Astrocyte (in vitro differentiated cells and primary cell): ENCODE data around the gene CELA3B. TPM values are rescaled to one million over a fixed set of nuclear protein-coding genes. Genes with fewer than 3 reads are reported as not detected.

Experiments used
- DNase-seq: peaks from one replicate; pipeline ENCODE4 v3.0.0-alpha.2; 2010; ENCODE audit warnings: low read depth
- FAIRE-seq: peaks from 2 replicates; lab custom pipeline; 2011; peaks lifted over from hg19 to GRCh38; lab: Jason Lieb, UNC
- H2AFZ ChIP-seq: 2 replicates; pipeline ENCODE4 v1.6.0; 2012; ENCODE audit warnings: low read depth, low read length, inconsistent platforms
- H3K27ac ChIP-seq: 2 replicates; pipeline ENCODE4 v1.5.1; 2011; ENCODE audit warnings: low read depth, low read length, inconsistent platforms
- H3K27me3 ChIP-seq: 2 replicates; pipeline ENCODE4 v1.6.0; 2011; ENCODE audit warnings: low read length, inconsistent platforms; ENCODE audit not compliant: insufficient read depth
- H3K36me3 ChIP-seq: 2 replicates; pipeline ENCODE4 v1.5.1; 2011; ENCODE audit warnings: low read length, inconsistent platforms; ENCODE audit not compliant: insufficient read depth
- H3K4me1 ChIP-seq: 2 replicates; pipeline ENCODE4 v1.5.1; 2011; ENCODE audit warnings: low read length, inconsistent platforms; ENCODE audit not compliant: insufficient read depth
- H3K4me2 ChIP-seq: 2 replicates; pipeline ENCODE4 v1.6.0; 2012; ENCODE audit warnings: low read length, inconsistent platforms
- H3K4me3 ChIP-seq: 2 replicates; pipeline ENCODE4 v1.5.1; 2011; ENCODE audit warnings: low read depth, mild to moderate bottlenecking, low read length, inconsistent platforms; ENCODE audit not compliant: insufficient read depth
- H3K79me2 ChIP-seq: 2 replicates; pipeline ENCODE4 v1.6.0; 2012; ENCODE audit warnings: mild to moderate bottlenecking, low read length, inconsistent platforms; ENCODE audit not compliant: insufficient read depth
- H3K9ac ChIP-seq: 2 replicates; pipeline ENCODE4 v1.6.0; 2012; ENCODE audit warnings: mild to moderate bottlenecking, low read length, inconsistent platforms
- H3K9me3 ChIP-seq: 2 replicates; pipeline ENCODE4 v1.5.1; 2012; ENCODE audit warnings: low read depth, mild to moderate bottlenecking, low read length, inconsistent platforms; ENCODE audit not compliant: insufficient read depth
- H4K20me1 ChIP-seq: 2 replicates; pipeline ENCODE4 v1.6.0; 2012; ENCODE audit warnings: low read length, inconsistent platforms; ENCODE audit not compliant: insufficient read depth
- H3K27ac Mint-ChIP-seq: one replicate; pipeline ENCODE4 v1.8.0; 2021; ENCODE audit warnings: mild to moderate bottlenecking, mixed read lengths; ENCODE audit not compliant: unreplicated experiment
- H3K27me3 Mint-ChIP-seq: one replicate; pipeline ENCODE4 v1.8.0; 2021; ENCODE audit warnings: low read depth, mixed read lengths; ENCODE audit not compliant: unreplicated experiment
- H3K36me3 Mint-ChIP-seq: one replicate; pipeline ENCODE4 v1.8.0; 2021; ENCODE audit warnings: low read depth, mixed read lengths; ENCODE audit not compliant: unreplicated experiment
- H3K4me1 Mint-ChIP-seq: one replicate; pipeline ENCODE4 v1.8.0; 2021; ENCODE audit warnings: low read depth, mixed read lengths; ENCODE audit not compliant: unreplicated experiment
- H3K4me3 Mint-ChIP-seq: one replicate; pipeline ENCODE4 v1.8.0; 2021; ENCODE audit warnings: mild to moderate bottlenecking, moderate library complexity, mixed read lengths; ENCODE audit not compliant: unreplicated experiment
- H3K9me3 Mint-ChIP-seq: one replicate; pipeline ENCODE4 v1.8.0; 2021; ENCODE audit warnings: mild to moderate bottlenecking, mixed read lengths; ENCODE audit not compliant: unreplicated experiment
- CTCF ChIP-seq: IDR thresholded peaks from 2 replicates; pipeline ENCODE4 v1.5.1; 2011; ENCODE audit warnings: low read depth, mild to moderate bottlenecking, inconsistent platforms, low read length, moderate library complexity; ENCODE audit not compliant: insufficient read depth
- EZH2 ChIP-seq: IDR thresholded peaks from 2 replicates; pipeline ENCODE4 v1.6.1; 2012; ENCODE audit warnings: mild to moderate bottlenecking, low read length, inconsistent platforms; ENCODE audit not compliant: insufficient read depth
- total RNA-seq: library from RNA; stranded (reverse); gene quantifications from 2 replicates; pipeline ENCODE4 v1.2.1, GENCODE V29; 2021

Gene CELA3B
- total RNA-seq, 1 donor from 2014 or later = not detected

GRCh38 chr1:21955501-21956281 lies 21.1 kb upstream of the CELA3B start:
- H3K36me3 ChIP-seq = no peaks in the 10 kb centered on the region
- H3K9me3 ChIP-seq = no peaks in the 10 kb centered on the region
- H3K4me1 Mint-ChIP-seq = peaks cover 10% of the 10 kb centered on the region
- H3K27me3 ChIP-seq = no peaks in the 10 kb centered on the region
- DNase-seq (no peak), FAIRE-seq (no peak)
- no peak overlapping the region for H3K9ac ChIP-seq
- no peak for TF ChIP-seq CTCF
- no peaks in the 10 kb centered on the region for H3K9me3 Mint-ChIP-seq
- H3K4me2 ChIP-seq = no peak overlapping the region
- H3K36me3 Mint-ChIP-seq = no peaks in the 10 kb centered on the region
- H4K20me1 ChIP-seq = no peaks in the 10 kb centered on the region
- no peak overlapping the region for H3K4me3 ChIP-seq
- H3K79me2 ChIP-seq = no peaks in the 10 kb centered on the region
- H3K27ac Mint-ChIP-seq = peak overlapping the region; percentile 47
- no peak overlapping the region for H3K4me3 Mint-ChIP-seq
- H3K4me1 ChIP-seq = peaks cover 14% of the 10 kb centered on the region
- H3K27ac ChIP-seq = no peak overlapping the region
- H3K27me3 Mint-ChIP-seq = peaks cover 11% of the 10 kb centered on the region
- H2AFZ ChIP-seq = peak overlapping the region; percentile 41

DNA sequence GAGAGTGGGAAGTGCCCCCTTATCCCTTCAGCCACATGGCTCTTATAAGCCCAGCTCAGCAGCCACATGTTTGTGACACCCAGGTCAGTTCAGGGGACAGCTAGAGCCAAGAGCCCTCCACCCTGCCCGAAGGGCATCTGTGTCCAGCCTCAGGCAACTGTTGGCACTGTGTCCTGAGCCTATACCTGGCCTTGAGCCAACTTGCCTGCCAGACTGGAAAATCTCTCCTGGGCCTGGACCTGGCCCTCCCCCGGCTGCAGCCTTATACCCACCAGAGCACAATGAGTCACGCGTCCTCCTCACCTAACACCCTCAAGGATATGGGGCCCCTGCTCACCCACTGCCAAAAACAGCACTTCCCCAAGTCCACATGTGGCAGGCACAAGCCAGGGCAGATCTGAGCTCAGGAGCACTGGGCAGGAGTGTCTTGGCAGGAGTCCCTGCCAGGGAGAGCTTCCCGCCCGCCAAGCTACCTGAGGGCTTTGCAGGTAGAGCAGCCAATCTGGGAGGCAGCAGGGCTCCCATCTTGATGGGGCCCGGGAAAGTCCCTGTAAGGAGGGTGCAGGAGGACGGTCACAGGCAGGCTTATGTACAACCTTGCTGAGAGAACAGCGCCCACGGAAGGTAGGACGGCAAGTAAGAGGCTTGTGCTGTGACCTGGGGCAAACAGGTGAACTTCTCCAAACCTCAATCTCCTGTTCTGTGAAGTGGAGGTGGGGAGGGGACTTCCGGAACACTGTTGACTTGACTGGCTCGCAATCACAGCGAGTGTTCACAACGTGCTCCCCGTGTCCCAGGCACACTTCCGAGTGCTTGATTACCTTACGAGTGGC lies 19.9 kb upstream of the CELA3B start:
- H3K4me3 ChIP-seq = no peak overlapping the region
- H3K4me2 ChIP-seq = no peak overlapping the region
- DNase-seq (peak; percentile 45), FAIRE-seq (no peak)
- peaks cover 7% of the 10 kb centered on the region for H3K27me3 Mint-ChIP-seq
- H4K20me1 ChIP-seq = no peaks in the 10 kb centered on the region
- H3K4me1 Mint-ChIP-seq = peaks cover 10% of the 10 kb centered on the region
- peaks cover 14% of the 10 kb centered on the region for H3K4me1 ChIP-seq
- no peaks in the 10 kb centered on the region for H3K9me3 ChIP-seq
- no peak overlapping the region for H3K4me3 Mint-ChIP-seq
- H3K27ac ChIP-seq = no peak overlapping the region
- H3K9me3 Mint-ChIP-seq = no peaks in the 10 kb centered on the region
- no peak overlapping the region for H3K9ac ChIP-seq
- no peaks in the 10 kb centered on the region for H3K36me3 ChIP-seq
- no peak overlapping the region for H2AFZ ChIP-seq
- H3K27me3 ChIP-seq = no peaks in the 10 kb centered on the region
- TF ChIP-seq CTCF (no peak), EZH2 (no peak)
- H3K36me3 Mint-ChIP-seq = no peaks in the 10 kb centered on the region
- no peaks in the 10 kb centered on the region for H3K79me2 ChIP-seq
- peak overlapping the region; percentile 47 for H3K27ac Mint-ChIP-seq
